ENCODE measurements around the gene HRH1. TPM values are rescaled to one million over a fixed set of nuclear protein-coding genes. Genes with fewer than 3 reads are reported as not detected.
"Not testable (repeated sequence)": the region's sequence is repeated elsewhere in the genome, so short reads cannot be mapped to it uniquely, and the experiment has no call there.

The HRH1 gene
- total and polyA plus RNA-seq, 5 donors: 0.43 to 1.8 (median 1.3) TPM

GRCh38 chr3:11211531-11212298, 57.4 kb downstream of the HRH1 start:
- DNase-seq (no peak), ATAC-seq (peak in 1 of 2 donors; percentile 20)
- no peak overlapping the region for H3K27ac ChIP-seq (ENCODE audit: low read length)
- H3K27me3 ChIP-seq (ENCODE audit: control insufficient read depth, insufficient read depth): no peaks in the 10 kb centered on the region
- H3K9me3 ChIP-seq (ENCODE audit: control insufficient read depth, low read length): no peaks in the 10 kb centered on the region
- H3K4me1 ChIP-seq (ENCODE audit: control insufficient read depth, insufficient read depth, low read length): no peaks in the 10 kb centered on the region
- intact Hi-C loops (cut with DNase I): loop anchor here in 1 of 4 donors (10.0 kb wide), 1 partner anchor 447 kb away; no protein-coding TSS in a partner anchor
- H3K4me3 ChIP-seq (ENCODE audit: low read length): no peak overlapping the region
- 65% methylated on average over 9 of the region's 9 CpGs for WGBS

- H3K27ac ChIP-seq (ENCODE audit: low read length): no peak overlapping the region
Measured at GRCh38 chr3:11212299-11212608, 58.0 kb downstream of the HRH1 start.

GRCh38 chr3:11212784-11213183, 58.5 kb downstream of the HRH1 start:
- DNase-seq (no peak), ATAC-seq (no peak)
- WGBS: 89% methylated on average over 6 of the region's 6 CpGs
- Histone ChIP-seq H3K4me1 (ENCODE audit: control insufficient read depth, insufficient read depth, low read length) (peaks cover 1% of the 10 kb centered on the region), H3K4me3 (ENCODE audit: low read length) (no peak overlapping the region), H3K27ac (ENCODE audit: low read length) (no peak overlapping the region), H3K9me3 (ENCODE audit: control insufficient read depth, low read length) (no peaks in the 10 kb centered on the region), H3K27me3 (ENCODE audit: control insufficient read depth, insufficient read depth) (no peaks in the 10 kb centered on the region)
- intact Hi-C loops (cut with DNase I): loop anchor here in 1 of 4 donors (10.0 kb wide), 1 partner anchor 448 kb away; no protein-coding TSS in a partner anchor

More at GRCh38 chr3:11212299-11212608, 58.0 kb downstream of the HRH1 start:
- 69% methylated on average over 3 of the region's 3 CpGs for WGBS
- Histone ChIP-seq H3K4me3 (ENCODE audit: low read length) (no peak overlapping the region), H3K27me3 (ENCODE audit: control insufficient read depth, insufficient read depth) (no peaks in the 10 kb centered on the region), H3K9me3 (ENCODE audit: control insufficient read depth, low read length) (no peaks in the 10 kb centered on the region), H3K4me1 (ENCODE audit: control insufficient read depth, insufficient read depth, low read length) (no peaks in the 10 kb centered on the region)
- ATAC-seq: no peak
- intact Hi-C loops (cut with DNase I): loop anchor here in 1 of 4 donors (10.0 kb wide), 1 partner anchor 447 kb away; no protein-coding TSS in a partner anchor
- no peak for DNase-seq

GRCh38 chr3:11213810-11214450, 59.6 kb downstream of the HRH1 start:
- ATAC-seq: no peak
- Histone ChIP-seq H3K27me3 (ENCODE audit: control insufficient read depth, insufficient read depth) (no peaks in the 10 kb centered on the region), H3K4me1 (ENCODE audit: control insufficient read depth, insufficient read depth, low read length) (peaks cover 1% of the 10 kb centered on the region), H3K9me3 (ENCODE audit: control insufficient read depth, low read length) (no peaks in the 10 kb centered on the region), H3K4me3 (ENCODE audit: low read length) (no peak overlapping the region), H3K27ac (ENCODE audit: low read length) (no peak overlapping the region)
- intact Hi-C loops (cut with DNase I): loop anchor here in 1 of 4 donors (10.0 kb wide), 1 partner anchor 449 kb away; no protein-coding TSS in a partner anchor
- 83% methylated on average over 12 of the region's 12 CpGs for WGBS
- no peak for DNase-seq

GRCh38 chr3:11214451-11214978, 60.2 kb downstream of the HRH1 start:
- WGBS: 87% methylated on average over 1 of the region's 1 CpG
- H3K4me3 ChIP-seq (ENCODE audit: low read length): no peak overlapping the region
- H3K27me3 ChIP-seq (ENCODE audit: control insufficient read depth, insufficient read depth): no peaks in the 10 kb centered on the region
- intact Hi-C loops (cut with DNase I): loop anchor here in 1 of 4 donors (10.0 kb wide), 1 partner anchor 450 kb away; no protein-coding TSS in a partner anchor
- no peaks in the 10 kb centered on the region for H3K9me3 ChIP-seq (ENCODE audit: control insufficient read depth, low read length)
- DNase-seq (no peak), ATAC-seq (no peak)
- peaks cover 1% of the 10 kb centered on the region for H3K4me1 ChIP-seq (ENCODE audit: control insufficient read depth, insufficient read depth, low read length)
- H3K27ac ChIP-seq (ENCODE audit: low read length): no peak overlapping the region

- H3K4me3 ChIP-seq (ENCODE audit: low read length); DNase-seq; H3K9me3 ChIP-seq (ENCODE audit: control insufficient read depth, low read length); H3K27ac ChIP-seq (ENCODE audit: low read length); H3K4me1 ChIP-seq (ENCODE audit: control insufficient read depth, insufficient read depth, low read length); ATAC-seq; H3K27me3 ChIP-seq (ENCODE audit: control insufficient read depth, insufficient read depth): not testable (repeated sequence)
- 76% methylated on average over 6 of the region's 6 CpGs for WGBS
- intact Hi-C loops (cut with DNase I): loop anchor here in 1 of 4 donors (10.0 kb wide), 1 partner anchor 453 kb away; no protein-coding TSS in a partner anchor
Measured at GRCh38 chr3:11217370-11217769, 63.1 kb downstream of the HRH1 start.

GRCh38 chr3:11220230-11220629, 65.9 kb downstream of the HRH1 start:
- H3K9me3 ChIP-seq (ENCODE audit: control insufficient read depth, low read length): no peaks in the 10 kb centered on the region
- intact Hi-C loops (cut with DNase I): no loop called here
- no peak overlapping the region for H3K4me3 ChIP-seq (ENCODE audit: low read length)
- ATAC-seq: no peak
- no peak for DNase-seq
- no peak overlapping the region for H3K27ac ChIP-seq (ENCODE audit: low read length)
- no peaks in the 10 kb centered on the region for H3K27me3 ChIP-seq (ENCODE audit: control insufficient read depth, insufficient read depth)
- WGBS: 76% methylated on average over 8 of the region's 8 CpGs
- H3K4me1 ChIP-seq (ENCODE audit: control insufficient read depth, insufficient read depth, low read length): peaks cover 4% of the 10 kb centered on the region

GRCh38 chr3:11221818-11222415, 67.6 kb downstream of the HRH1 start:
- Histone ChIP-seq H3K9me3 (ENCODE audit: control insufficient read depth, low read length) (no peaks in the 10 kb centered on the region), H3K4me3 (ENCODE audit: low read length) (no peak overlapping the region), H3K27ac (ENCODE audit: low read length) (no peak overlapping the region), H3K27me3 (ENCODE audit: control insufficient read depth, insufficient read depth) (no peaks in the 10 kb centered on the region), H3K4me1 (ENCODE audit: control insufficient read depth, insufficient read depth, low read length) (peaks cover 4% of the 10 kb centered on the region)
- intact Hi-C loops (cut with DNase I): no loop called here
- WGBS: 54% methylated on average over 3 of the region's 3 CpGs
- DNase-seq (no peak), ATAC-seq (no peak)

GRCh38 chr3:11224010-11224409, 69.7 kb downstream of the HRH1 start:
- DNase-seq (no peak), ATAC-seq (no peak)
- WGBS: 82% methylated on average over 3 of the region's 3 CpGs
- peaks cover 3% of the 10 kb centered on the region for H3K4me1 ChIP-seq (ENCODE audit: control insufficient read depth, insufficient read depth, low read length)
- H3K9me3 ChIP-seq (ENCODE audit: control insufficient read depth, low read length): no peaks in the 10 kb centered on the region
- H3K4me3 ChIP-seq (ENCODE audit: low read length): no peak overlapping the region
- intact Hi-C loops (cut with DNase I): no loop called here
- H3K27me3 ChIP-seq (ENCODE audit: control insufficient read depth, insufficient read depth): no peaks in the 10 kb centered on the region
- H3K27ac ChIP-seq (ENCODE audit: low read length): no peak overlapping the region

GRCh38 chr3:11224870-11225229, 70.6 kb downstream of the HRH1 start:
- no peaks in the 10 kb centered on the region for H3K9me3 ChIP-seq (ENCODE audit: control insufficient read depth, low read length)
- no peak overlapping the region for H3K27ac ChIP-seq (ENCODE audit: low read length)
- ATAC-seq (no peak), DNase-seq (no peak)
- intact Hi-C loops (cut with DNase I): no loop called here
- peaks cover 3% of the 10 kb centered on the region for H3K4me1 ChIP-seq (ENCODE audit: control insufficient read depth, insufficient read depth, low read length)
- WGBS: 86% methylated on average over 3 of the region's 3 CpGs
- H3K4me3 ChIP-seq (ENCODE audit: low read length): no peak overlapping the region
- H3K27me3 ChIP-seq (ENCODE audit: control insufficient read depth, insufficient read depth): no peaks in the 10 kb centered on the region

GRCh38 chr3:11226042-11226370, 71.7 kb downstream of the HRH1 start:
- Histone ChIP-seq H3K4me1 (ENCODE audit: control insufficient read depth, insufficient read depth, low read length) (no peaks in the 10 kb centered on the region), H3K9me3 (ENCODE audit: control insufficient read depth, low read length) (no peaks in the 10 kb centered on the region), H3K27ac (ENCODE audit: low read length) (no peak overlapping the region), H3K27me3 (ENCODE audit: control insufficient read depth, insufficient read depth) (no peaks in the 10 kb centered on the region), H3K4me3 (ENCODE audit: low read length) (no peak overlapping the region)
- intact Hi-C loops (cut with DNase I): no loop called here
- WGBS: 72% methylated on average over 6 of the region's 6 CpGs
- DNase-seq (no peak), ATAC-seq (peak in 1 of 2 donors; percentile 10)
